Skin epidermis (tissue), 12 donors: ENCODE data around the gene SIGLEC10.
"Not testable (repeated sequence)": the region's sequence is repeated elsewhere in the genome, so short reads cannot be mapped to it uniquely, and the experiment has no call there.

Source experiments
- H3K27ac ChIP-seq, 21 experiments: fragments of 200-600 bp; sonication (generic) in 11 of 21; one replicate each; pipeline ENCODE4 v1.5.0; 2020; ENCODE audit warnings: mild to moderate bottlenecking in 3 of 21, inconsistent platforms in 2 of 21, moderate library complexity in 2 of 21
- H3K4me3 ChIP-seq, 7 experiments: fragments of 200-600 bp; sonication (generic) in 2 of 7; one replicate each; pipeline ENCODE4 v1.5.0; 2020; ENCODE audit warnings: inconsistent platforms in 2 of 7, mild to moderate bottlenecking in 2 of 7, moderate library complexity in 1 of 7

The SIGLEC10 gene

GRCh38 chr19:51417107-51417809 is at the start of gene SIGLEC10:
Gene SIGLEC10 (minus strand): TSS chr19:51417642. CDS start chr19:51417581, 61 bp downstream.
- H3K27ac ChIP-seq, result peak within 1 kb of the TSS in 11 of 21 experiments; percentile 23 to 76 (median 60)
- no peak within 1 kb of the TSS for H3K4me3 ChIP-seq

- H3K4me3 ChIP-seq, result no peak overlapping the region
These were observed 49.3 kb upstream of the SIGLEC10 start for GRCh38 chr19:51466723-51467122.

GRCh38 chr19:51463976-51464581 is 46.6 kb upstream of the SIGLEC10 start:
- not testable (repeated sequence) for H3K27ac ChIP-seq, H3K4me3 ChIP-seq

More at GRCh38 chr19:51466723-51467122, 49.3 kb upstream of the SIGLEC10 start:
- H3K27ac ChIP-seq, result no peak overlapping the region

GRCh38 chr19:51462681-51463080 is 45.2 kb upstream of the SIGLEC10 start:
- no peak overlapping the region for H3K4me3 ChIP-seq
- H3K27ac ChIP-seq, result no peak overlapping the region

GRCh38 chr19:51462276-51462675 is 44.8 kb upstream of the SIGLEC10 start:
- H3K4me3 ChIP-seq, result no peak overlapping the region
- H3K27ac ChIP-seq, result peak overlapping the region in 1 of 21 experiments; percentile 14

- Histone ChIP-seq H3K27ac (peak overlapping the region in 2 of 21 experiments; percentile 9 to 14), H3K4me3 (no peak overlapping the region)
These were observed 44.3 kb upstream of the SIGLEC10 start for GRCh38 chr19:51461723-51462161.

GRCh38 chr19:51460164-51460992 is 42.9 kb upstream of the SIGLEC10 start:
- Histone ChIP-seq H3K4me3 (no peak overlapping the region), H3K27ac (no peak overlapping the region)

GRCh38 chr19:51458899-51459505 is 41.6 kb upstream of the SIGLEC10 start:
- Histone ChIP-seq H3K4me3 (no peak overlapping the region), H3K27ac (no peak overlapping the region)

GRCh38 chr19:51458051-51458645 is 40.7 kb upstream of the SIGLEC10 start, which contains the start of gene SIGLEC8:
Gene SIGLEC8 (minus strand): TSS chr19:51458454. CDS start chr19:51458387, 67 bp downstream.
- Histone ChIP-seq H3K4me3 (no peak within 1 kb of the TSS), H3K27ac (no peak within 1 kb of the TSS)

- Histone ChIP-seq H3K4me3 (no peak overlapping the region), H3K27ac (no peak overlapping the region)
These were observed 40.0 kb upstream of the SIGLEC10 start for GRCh38 chr19:51457351-51458013.

GRCh38 chr19:51456541-51457290 is 39.3 kb upstream of the SIGLEC10 start:
- Histone ChIP-seq H3K4me3 (no peak overlapping the region), H3K27ac (no peak overlapping the region)

GRCh38 chr19:51450730-51451307 is 33.4 kb upstream of the SIGLEC10 start:
- Histone ChIP-seq H3K27ac (no peak overlapping the region), H3K4me3 (no peak overlapping the region)

GRCh38 chr19:51448411-51449016 is 31.1 kb upstream of the SIGLEC10 start:
- Histone ChIP-seq H3K4me3 (no peak overlapping the region), H3K27ac (peak overlapping the region in 1 of 21 experiments; percentile 14)

- H3K27ac ChIP-seq, result peak overlapping the region in 1 of 21 experiments; percentile 14
These were observed 30.6 kb upstream of the SIGLEC10 start for GRCh38 chr19:51448011-51448410.

GRCh38 chr19:51447510-51447909 is 30.1 kb upstream of the SIGLEC10 start:
- H3K4me3 ChIP-seq, H3K27ac ChIP-seq: not testable (repeated sequence)

More at GRCh38 chr19:51448011-51448410, 30.6 kb upstream of the SIGLEC10 start:
- no peak overlapping the region for H3K4me3 ChIP-seq

- Histone ChIP-seq H3K4me3 (peak overlapping the region in 2 of 7 experiments; percentile 1 to 6), H3K27ac (peak overlapping the region in 6 of 21 experiments; percentile 25 to 66 (median 61))
These were observed 24.3 kb upstream of the SIGLEC10 start for GRCh38 chr19:51441410-51442390.
